ENCODE data around the gene PRKAG2.

The PRKAG2 gene

GRCh38 chr7:151707105-151707469 is 169.8 kb downstream of the PRKAG2 start:
- no peak for DNase-seq

GRCh38 chr7:151706277-151707104 is 170.4 kb downstream of the PRKAG2 start:
- DNase-seq = no peak

- DNase-seq = peak; percentile 71
Measured at GRCh38 chr7:151705636-151706276, 171.2 kb downstream of the PRKAG2 start.

- no peak for DNase-seq
Measured at GRCh38 chr7:151704960-151705635, 171.8 kb downstream of the PRKAG2 start.

DNA sequence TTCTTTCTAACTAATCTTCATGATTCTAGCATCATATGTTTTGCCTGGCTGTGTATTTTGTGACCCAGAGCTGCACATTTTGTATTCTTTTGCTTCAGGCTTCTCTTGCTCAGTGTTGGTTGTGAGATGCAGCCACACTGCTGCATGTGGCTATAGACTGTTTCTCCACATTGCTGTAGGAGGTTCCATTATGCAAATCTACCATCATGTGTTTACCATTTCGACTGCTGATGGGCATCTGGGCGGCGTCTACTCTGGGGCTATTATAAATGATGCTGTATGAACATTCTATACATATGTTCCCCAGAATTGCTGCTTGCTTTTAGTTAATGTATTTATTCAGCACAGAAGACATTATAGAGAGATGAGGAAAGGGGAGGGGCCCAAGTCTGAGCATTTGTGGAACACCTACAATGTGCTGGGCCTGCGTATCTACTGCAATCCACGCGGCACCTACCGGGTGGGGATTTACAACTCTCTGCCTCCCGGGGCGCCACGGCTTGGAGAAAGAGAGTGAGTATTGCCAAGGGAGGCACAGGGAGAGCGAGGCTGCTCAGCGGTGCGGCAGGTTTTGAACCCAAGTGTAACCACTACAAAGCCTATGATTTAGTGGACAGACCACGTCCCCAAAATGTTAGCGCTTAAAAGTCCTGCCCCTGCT is 172.5 kb downstream of the PRKAG2 start:
- no peak for DNase-seq

- no peak for DNase-seq
Measured at GRCh38 chr7:151702961-151703360, 174.0 kb downstream of the PRKAG2 start.

DNA sequence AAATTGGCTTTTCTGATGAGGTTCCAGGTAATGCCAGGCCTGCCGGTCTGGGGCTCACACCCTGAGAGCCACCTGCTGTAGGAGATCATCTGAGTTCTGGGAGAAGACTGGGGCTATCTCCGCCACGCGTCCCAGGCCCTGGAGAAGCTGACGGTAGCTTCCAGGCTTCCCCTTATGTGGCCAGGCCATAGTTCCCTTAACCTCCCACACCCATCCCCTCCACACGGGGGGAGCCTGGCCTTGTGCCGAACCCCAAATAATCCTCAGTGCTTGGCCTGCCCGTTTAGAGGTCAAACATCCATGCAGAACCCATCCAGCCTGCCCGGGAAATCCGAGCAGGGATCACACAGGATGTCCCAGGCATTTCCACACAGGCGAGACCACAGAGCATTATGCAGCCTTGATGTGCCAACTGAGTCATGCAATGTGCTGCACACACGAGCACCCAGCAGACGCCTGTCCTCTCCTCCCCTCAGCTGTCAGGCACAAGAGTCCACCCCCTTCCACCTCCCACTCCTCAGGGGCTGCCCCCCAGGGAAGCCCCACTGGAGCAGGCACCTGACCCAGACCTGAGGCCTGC is 176.2 kb downstream of the PRKAG2 start:
- peak; percentile 42 for DNase-seq

DNA sequence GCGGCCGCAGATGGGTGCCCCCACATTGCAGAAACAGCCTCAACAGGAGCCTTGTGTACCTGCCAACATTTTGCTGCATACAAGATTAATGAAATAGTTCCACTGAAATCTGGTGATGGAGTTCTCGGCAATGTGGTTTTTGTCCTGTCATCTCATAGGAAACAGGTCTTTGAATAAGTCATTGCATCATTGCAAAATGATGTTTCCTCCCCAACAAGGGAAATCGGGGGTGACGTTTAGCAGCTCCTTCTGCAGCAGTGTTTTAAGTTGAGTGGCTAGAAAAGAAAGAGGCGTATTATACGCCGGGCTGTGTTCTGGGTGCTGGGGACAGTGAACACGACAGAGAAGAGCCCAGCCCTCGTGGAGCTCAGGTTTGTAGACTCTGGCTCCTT is 177.0 kb downstream of the PRKAG2 start:
- peak; percentile 55 for DNase-seq

GRCh38 chr7:151699147-151699927 is 177.6 kb downstream of the PRKAG2 start:
- peak; percentile 99 for DNase-seq

GRCh38 chr7:151697942-151698341 is 179.0 kb downstream of the PRKAG2 start:
- no peak for DNase-seq

- DNase-seq = no peak
Measured at GRCh38 chr7:151697515-151697895, 179.4 kb downstream of the PRKAG2 start.

DNA sequence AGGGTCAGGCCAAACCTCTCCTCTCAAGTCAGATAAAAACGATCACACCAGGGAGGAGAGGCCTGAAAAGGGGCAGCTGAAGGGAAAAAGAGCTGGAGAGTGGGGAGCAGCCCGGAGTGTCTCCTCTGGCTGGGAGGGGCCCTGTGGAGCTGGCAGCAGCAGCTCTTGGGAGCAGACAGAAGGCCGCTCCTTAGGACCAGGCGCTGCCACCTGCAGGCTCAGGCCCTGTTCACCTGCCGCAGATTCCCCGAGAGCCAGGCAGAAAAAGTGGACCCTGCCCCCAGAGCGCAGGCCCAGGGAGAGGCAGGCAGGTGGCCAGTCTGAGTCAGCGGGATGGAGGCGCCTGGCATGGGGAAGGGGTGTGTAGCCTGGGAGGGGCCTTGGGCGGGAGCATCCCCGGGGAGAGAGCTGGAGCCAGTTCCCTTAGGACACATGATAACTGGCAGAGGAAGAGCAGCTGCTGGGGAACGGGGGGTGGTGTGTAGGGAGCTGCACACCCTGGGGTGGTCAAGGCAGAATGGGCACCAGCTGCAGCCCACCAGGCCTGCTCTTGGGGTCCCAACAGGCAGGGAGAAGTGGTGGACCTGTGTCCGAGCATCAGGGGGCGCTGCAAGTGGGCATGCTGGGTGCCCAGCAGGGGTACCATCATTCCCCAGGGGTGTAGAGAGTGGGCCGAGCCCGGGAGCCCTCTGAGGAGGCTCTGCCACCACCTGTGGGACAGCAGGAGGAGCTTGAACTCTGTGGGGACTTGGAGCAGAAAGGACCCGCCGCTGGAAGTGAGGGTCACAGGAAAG is 180.0 kb downstream of the PRKAG2 start:
- no peak for DNase-seq

DNA sequence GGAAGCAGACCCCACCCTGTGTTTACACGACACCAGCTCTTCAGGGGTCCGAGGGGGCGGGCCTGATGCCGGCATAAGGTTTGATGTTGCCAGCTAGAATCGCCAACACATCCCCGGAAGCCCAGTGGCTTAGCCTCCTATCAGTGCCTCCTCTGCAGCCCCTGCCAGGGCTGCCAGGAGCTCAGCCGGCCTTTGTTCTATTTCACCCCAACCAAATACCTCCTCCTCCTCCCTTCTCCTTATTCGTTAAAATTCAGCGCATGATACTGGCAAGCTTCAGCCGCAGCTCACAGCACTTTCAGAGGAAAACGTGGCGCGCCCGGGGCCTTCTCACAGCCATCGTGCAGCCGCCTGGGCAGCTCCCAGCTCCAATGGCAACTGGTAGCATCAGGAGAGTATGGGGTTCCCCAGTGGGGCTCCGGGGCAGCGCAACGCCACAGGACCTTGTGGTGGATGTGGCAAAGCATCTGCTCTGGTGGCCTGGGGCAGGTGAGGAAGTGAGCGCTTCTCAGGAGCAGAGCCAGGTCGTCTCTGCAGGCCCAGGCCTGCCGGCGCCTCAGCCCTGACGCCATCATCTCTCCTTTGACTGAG is 180.9 kb downstream of the PRKAG2 start:
- no peak for DNase-seq

- no peak for DNase-seq
Measured at GRCh38 chr7:151694828-151695580, 181.9 kb downstream of the PRKAG2 start.

DNA sequence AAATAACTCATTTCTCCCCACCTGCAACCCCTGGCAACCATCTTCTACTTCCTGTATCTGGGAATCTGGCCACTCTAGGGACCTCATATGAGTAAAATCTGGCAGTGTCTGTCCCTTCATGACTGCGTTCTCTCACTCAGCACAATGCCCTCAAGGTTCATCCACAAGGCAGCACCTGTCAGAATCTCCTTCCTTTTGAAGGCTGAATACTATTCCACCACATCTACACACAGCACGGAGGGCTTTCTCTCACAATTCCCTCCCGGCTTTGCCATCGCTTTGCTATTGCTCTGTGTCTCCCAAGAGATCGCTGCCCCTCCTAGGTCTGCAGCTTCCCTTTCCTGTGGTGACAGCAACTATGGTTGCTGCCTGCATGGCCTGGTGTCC is 182.5 kb downstream of the PRKAG2 start:
- DNase-seq = no peak

- DNase-seq = no peak
Measured at GRCh38 chr7:151693140-151693539, 183.8 kb downstream of the PRKAG2 start.

DNA sequence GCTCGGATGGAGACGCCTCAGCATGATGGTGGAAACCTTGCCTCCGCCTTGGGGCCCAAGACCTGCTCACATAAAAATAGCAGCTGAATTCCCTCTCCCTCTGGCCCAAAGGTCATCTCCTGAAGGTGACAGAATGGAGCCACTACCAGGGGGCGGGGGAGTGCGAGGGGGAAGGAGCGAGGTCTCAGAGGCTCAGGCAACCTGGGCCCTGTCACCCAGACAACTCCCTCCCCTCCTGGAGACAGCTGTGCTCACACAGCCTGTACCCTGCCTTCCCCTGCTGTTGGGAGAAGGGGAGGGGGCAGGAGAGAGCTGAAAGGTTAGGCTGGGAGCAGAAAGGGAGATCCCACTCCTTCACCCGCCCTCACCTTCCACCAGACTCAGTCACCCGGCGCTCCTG is 184.2 kb downstream of the PRKAG2 start:
- DNase-seq = no peak

- DNase-seq = no peak
Measured at GRCh38 chr7:151691449-151691848, 185.5 kb downstream of the PRKAG2 start.

- peak; percentile 46 for DNase-seq
Measured at GRCh38 chr7:151690606-151691005, 186.3 kb downstream of the PRKAG2 start.

All from fibroblast of skin of scalp (primary cell).